ENCODE data around the gene DCAF10. TPM values are rescaled to one million over a fixed set of nuclear protein-coding genes. Genes with fewer than 3 reads are reported as not detected.
"Not testable (repeated sequence)": the region's sequence is repeated elsewhere in the genome, so short reads cannot be mapped to it uniquely, and the experiment has no call there.

The DCAF10 gene
- total RNA-seq, 2 donors from 2014 or later, result 24.4 to 47.4 TPM

- H3K4me1 ChIP-seq (ENCODE audit: control insufficient read depth in 1 of 2, low read depth in 2 of 2), result no peaks in the 10 kb centered on the region
- H3K36me3 ChIP-seq, result peaks cover 2% of the 10 kb centered on the region
- H3K9me3 ChIP-seq, result no peaks in the 10 kb centered on the region
- H3K27ac ChIP-seq, result no peak overlapping the region
- no peak for ATAC-seq (ENCODE audit: insufficient number of reproducible peaks, low FRiP score, low read depth)
- DNase-seq (ENCODE audit: low spot score), result no peak
- H3K27me3 ChIP-seq (replicated peaks; ENCODE audit: insufficient read depth), result no peaks in the 10 kb centered on the region
- no peak for TF ChIP-seq CTCF (IDR thresholded peaks at IDR 0.05)
- no peak overlapping the region for H3K4me3 ChIP-seq
Measured at GRCh38 chr9:37870799-37871176, 70.2 kb downstream of the DCAF10 start.

- no peaks in the 10 kb centered on the region for H3K9me3 ChIP-seq
- DNase-seq (ENCODE audit: low spot score) (no peak), ATAC-seq (ENCODE audit: insufficient number of reproducible peaks, low FRiP score, low read depth) (no peak)
- no peaks in the 10 kb centered on the region for H3K4me1 ChIP-seq (ENCODE audit: control insufficient read depth in 1 of 2, low read depth in 2 of 2)
- H3K27me3 ChIP-seq (replicated peaks; ENCODE audit: insufficient read depth), result no peaks in the 10 kb centered on the region
- H3K27ac ChIP-seq, result no peak overlapping the region
- peaks cover 2% of the 10 kb centered on the region for H3K36me3 ChIP-seq
- no peak overlapping the region for H3K4me3 ChIP-seq
- no peak for TF ChIP-seq CTCF (IDR thresholded peaks at IDR 0.05)
Measured at GRCh38 chr9:37873955-37874354, 73.4 kb downstream of the DCAF10 start.

- H3K4me1 ChIP-seq (ENCODE audit: control insufficient read depth in 1 of 2, low read depth in 2 of 2), result no peaks in the 10 kb centered on the region
- ATAC-seq (ENCODE audit: insufficient number of reproducible peaks, low FRiP score, low read depth), result no peak
- H3K27ac ChIP-seq, result no peak overlapping the region
- H3K36me3 ChIP-seq, result peaks cover 2% of the 10 kb centered on the region
- H3K4me3 ChIP-seq, result no peak overlapping the region
- H3K9me3 ChIP-seq, result no peaks in the 10 kb centered on the region
- no peaks in the 10 kb centered on the region for H3K27me3 ChIP-seq (replicated peaks; ENCODE audit: insufficient read depth)
- DNase-seq (ENCODE audit: low spot score), result no peak
- TF ChIP-seq CTCF (IDR thresholded peaks at IDR 0.05), result no peak
Measured at GRCh38 chr9:37876376-37876775, 75.8 kb downstream of the DCAF10 start.

GRCh38 chr9:37880916-37881479 is 80.4 kb downstream of the DCAF10 start:
- no peaks in the 10 kb centered on the region for H3K4me1 ChIP-seq (ENCODE audit: control insufficient read depth in 1 of 2, low read depth in 2 of 2)
- TF ChIP-seq CTCF (IDR thresholded peaks at IDR 0.05), result no peak
- no peak for DNase-seq (ENCODE audit: low spot score)
- H3K4me3 ChIP-seq, result no peak overlapping the region
- no peaks in the 10 kb centered on the region for H3K27me3 ChIP-seq (replicated peaks; ENCODE audit: insufficient read depth)
- ATAC-seq (ENCODE audit: insufficient number of reproducible peaks, low FRiP score, low read depth), result no peak
- no peak overlapping the region for H3K27ac ChIP-seq
- peaks cover 6% of the 10 kb centered on the region for H3K36me3 ChIP-seq
- no peaks in the 10 kb centered on the region for H3K9me3 ChIP-seq

GRCh38 chr9:37887977-37888583 is 87.5 kb downstream of the DCAF10 start:
- not testable (repeated sequence) for DNase-seq (ENCODE audit: low spot score); H3K36me3 ChIP-seq; H3K4me3 ChIP-seq

GRCh38 chr9:37889536-37889935 is 88.9 kb downstream of the DCAF10 start:
- Histone ChIP-seq H3K27ac (no peak overlapping the region), H3K27me3 (replicated peaks; ENCODE audit: insufficient read depth) (no peaks in the 10 kb centered on the region), H3K4me1 (ENCODE audit: control insufficient read depth in 1 of 2, low read depth in 2 of 2) (peaks cover 0 to 7% of the 10 kb centered on the region in 2 donors), H3K9me3 (no peaks in the 10 kb centered on the region), H3K4me3 (no peak overlapping the region), H3K36me3 (peaks cover 16% of the 10 kb centered on the region)
- no peak for TF ChIP-seq CTCF (IDR thresholded peaks at IDR 0.05)
- ATAC-seq (ENCODE audit: insufficient number of reproducible peaks, low FRiP score, low read depth) (no peak), DNase-seq (ENCODE audit: low spot score) (no peak)

More at GRCh38 chr9:37887977-37888583, 87.5 kb downstream of the DCAF10 start:
- not testable (repeated sequence) for H3K27ac ChIP-seq; ATAC-seq (ENCODE audit: insufficient number of reproducible peaks, low FRiP score, low read depth); H3K27me3 ChIP-seq (replicated peaks; ENCODE audit: insufficient read depth); H3K4me1 ChIP-seq (ENCODE audit: control insufficient read depth in 1 of 2, low read depth in 2 of 2); H3K9me3 ChIP-seq

GRCh38 chr9:37891042-37891441 is 90.4 kb downstream of the DCAF10 start:
- H3K27me3 ChIP-seq (replicated peaks; ENCODE audit: insufficient read depth); H3K4me1 ChIP-seq (ENCODE audit: control insufficient read depth in 1 of 2, low read depth in 2 of 2); H3K4me3 ChIP-seq; ATAC-seq (ENCODE audit: insufficient number of reproducible peaks, low FRiP score, low read depth); H3K9me3 ChIP-seq; DNase-seq (ENCODE audit: low spot score); H3K27ac ChIP-seq: not testable (repeated sequence)
- peaks cover 21% of the 10 kb centered on the region for H3K36me3 ChIP-seq

All from thoracic aorta (tissue), 2 donors.